ENCODE results near the gene SRD5A3. TPM values are rescaled to one million over a fixed set of nuclear protein-coding genes. Genes with fewer than 3 reads are reported as not detected.

SRD5A3 gene
- total RNA-seq = 2.7 TPM

- Histone ChIP-seq H3K4me3 (ENCODE audit: low read length) (peak within 1 kb of the TSS; percentile 66), H3K4me1 (ENCODE audit: insufficient read depth, low read length) (peaks cover 17% of the 10 kb centered on the region), H3K27me3 (ENCODE audit: insufficient read depth, low read length) (no peaks in the 10 kb centered on the region), H3K9me3 (ENCODE audit: low read depth, low read length) (no peaks in the 10 kb centered on the region)
These were observed at the start of gene SRD5A3 for GRCh38 chr4:55345980-55346850. Gene SRD5A3, plus strand, starts transcription at chr4:55346242. Its CDS starts 95 bp downstream, at chr4:55346337.

DNA sequence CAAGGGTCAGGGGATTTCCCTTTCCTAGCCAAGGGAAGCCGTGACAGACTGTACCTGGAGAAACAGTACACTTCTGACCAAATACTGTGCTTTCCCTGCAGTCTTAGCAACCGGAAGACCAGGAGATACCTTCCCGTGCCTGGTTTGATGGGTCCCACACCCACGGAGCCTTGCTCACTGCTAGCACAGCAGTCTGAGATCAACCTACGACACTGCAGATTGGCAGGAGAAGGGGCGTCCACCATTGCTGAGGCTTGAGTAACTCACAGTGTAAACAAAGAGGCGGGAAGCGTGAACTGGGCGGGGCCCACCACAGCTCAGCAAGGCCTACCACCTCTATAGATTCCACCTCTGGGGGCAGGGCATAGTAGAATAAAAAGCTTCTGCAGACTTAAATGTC lies 48.7 kb upstream of the SRD5A3 start:
- Histone ChIP-seq H3K9me3 (ENCODE audit: low read depth, low read length) (no peaks in the 10 kb centered on the region), H3K4me3 (ENCODE audit: low read length) (no peak overlapping the region), H3K4me1 (ENCODE audit: insufficient read depth, low read length) (no peaks in the 10 kb centered on the region), H3K27me3 (ENCODE audit: insufficient read depth, low read length) (no peaks in the 10 kb centered on the region)

- no peaks in the 10 kb centered on the region for H3K4me1 ChIP-seq (ENCODE audit: insufficient read depth, low read length)
- no peaks in the 10 kb centered on the region for H3K27me3 ChIP-seq (ENCODE audit: insufficient read depth, low read length)
- no peaks in the 10 kb centered on the region for H3K9me3 ChIP-seq (ENCODE audit: low read depth, low read length)
- no peak overlapping the region for H3K4me3 ChIP-seq (ENCODE audit: low read length)
These were observed 42.3 kb upstream of the SRD5A3 start for GRCh38 chr4:55303760-55304165.

- no peaks in the 10 kb centered on the region for H3K9me3 ChIP-seq (ENCODE audit: low read depth, low read length)
- no peaks in the 10 kb centered on the region for H3K4me1 ChIP-seq (ENCODE audit: insufficient read depth, low read length)
- H3K4me3 ChIP-seq (ENCODE audit: low read length) = no peak overlapping the region
- H3K27me3 ChIP-seq (ENCODE audit: insufficient read depth, low read length) = no peaks in the 10 kb centered on the region
These were observed 41.7 kb upstream of the SRD5A3 start for GRCh38 chr4:55304303-55304702.

GRCh38 chr4:55308071-55308470 lies 38.0 kb upstream of the SRD5A3 start:
- Histone ChIP-seq H3K4me1 (ENCODE audit: insufficient read depth, low read length) (no peaks in the 10 kb centered on the region), H3K27me3 (ENCODE audit: insufficient read depth, low read length) (no peaks in the 10 kb centered on the region), H3K4me3 (ENCODE audit: low read length) (no peak overlapping the region), H3K9me3 (ENCODE audit: low read depth, low read length) (no peaks in the 10 kb centered on the region)

GRCh38 chr4:55311792-55312488 lies 34.1 kb upstream of the SRD5A3 start:
- no peaks in the 10 kb centered on the region for H3K9me3 ChIP-seq (ENCODE audit: low read depth, low read length)
- no peaks in the 10 kb centered on the region for H3K27me3 ChIP-seq (ENCODE audit: insufficient read depth, low read length)
- H3K4me3 ChIP-seq (ENCODE audit: low read length) = no peak overlapping the region
- H3K4me1 ChIP-seq (ENCODE audit: insufficient read depth, low read length) = no peaks in the 10 kb centered on the region

- Histone ChIP-seq H3K4me1 (ENCODE audit: insufficient read depth, low read length) (no peaks in the 10 kb centered on the region), H3K4me3 (ENCODE audit: low read length) (no peak overlapping the region), H3K27me3 (ENCODE audit: insufficient read depth, low read length) (no peaks in the 10 kb centered on the region), H3K9me3 (ENCODE audit: low read depth, low read length) (no peaks in the 10 kb centered on the region)
These were observed 33.4 kb upstream of the SRD5A3 start for GRCh38 chr4:55312489-55313101.

GRCh38 chr4:55314141-55314820 lies 31.8 kb upstream of the SRD5A3 start:
- no peak overlapping the region for H3K4me3 ChIP-seq (ENCODE audit: low read length)
- H3K27me3 ChIP-seq (ENCODE audit: insufficient read depth, low read length) = no peaks in the 10 kb centered on the region
- no peaks in the 10 kb centered on the region for H3K4me1 ChIP-seq (ENCODE audit: insufficient read depth, low read length)
- H3K9me3 ChIP-seq (ENCODE audit: low read depth, low read length) = no peaks in the 10 kb centered on the region

GRCh38 chr4:55318175-55319129 lies 27.6 kb upstream of the SRD5A3 start:
- no peaks in the 10 kb centered on the region for H3K27me3 ChIP-seq (ENCODE audit: insufficient read depth, low read length)
- H3K4me3 ChIP-seq (ENCODE audit: low read length) = no peak overlapping the region
- no peaks in the 10 kb centered on the region for H3K4me1 ChIP-seq (ENCODE audit: insufficient read depth, low read length)
- H3K9me3 ChIP-seq (ENCODE audit: low read depth, low read length) = no peaks in the 10 kb centered on the region

DNA sequence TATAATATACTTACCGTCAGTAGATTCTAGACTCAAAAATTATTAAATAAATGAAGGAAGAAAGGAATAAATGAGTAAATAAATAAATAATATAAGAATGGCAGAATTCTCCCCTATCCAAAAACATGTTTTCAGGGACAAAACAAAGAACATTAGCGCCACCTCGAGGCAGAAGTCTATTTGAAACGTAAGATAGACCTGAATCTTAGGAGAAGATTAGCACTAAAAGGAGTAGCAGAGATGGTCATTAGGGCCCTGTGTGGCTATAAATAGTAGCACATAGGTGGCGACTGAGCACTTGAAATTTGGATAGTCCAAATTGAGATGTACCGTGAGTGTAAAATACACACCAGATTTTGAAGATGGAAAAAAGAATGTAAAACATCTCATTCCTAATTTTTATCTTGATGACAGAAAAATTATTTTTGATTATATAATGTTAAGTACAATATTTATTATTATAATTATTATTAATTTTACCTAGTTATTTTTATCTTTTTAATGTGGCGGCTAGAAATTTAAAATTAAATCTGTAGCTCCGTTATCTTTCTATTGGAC lies 24.3 kb upstream of the SRD5A3 start:
- H3K9me3 ChIP-seq (ENCODE audit: low read depth, low read length) = no peaks in the 10 kb centered on the region
- H3K4me3 ChIP-seq (ENCODE audit: low read length) = no peak overlapping the region
- H3K4me1 ChIP-seq (ENCODE audit: insufficient read depth, low read length) = no peaks in the 10 kb centered on the region
- H3K27me3 ChIP-seq (ENCODE audit: insufficient read depth, low read length) = no peaks in the 10 kb centered on the region

- no peaks in the 10 kb centered on the region for H3K4me1 ChIP-seq (ENCODE audit: insufficient read depth, low read length)
- no peak overlapping the region for H3K4me3 ChIP-seq (ENCODE audit: low read length)
- no peaks in the 10 kb centered on the region for H3K9me3 ChIP-seq (ENCODE audit: low read depth, low read length)
- no peaks in the 10 kb centered on the region for H3K27me3 ChIP-seq (ENCODE audit: insufficient read depth, low read length)
These were observed 22.7 kb upstream of the SRD5A3 start for GRCh38 chr4:55323375-55323774.

GRCh38 chr4:55326629-55327028 lies 19.4 kb upstream of the SRD5A3 start:
- Histone ChIP-seq H3K4me3 (ENCODE audit: low read length) (no peak overlapping the region), H3K9me3 (ENCODE audit: low read depth, low read length) (no peaks in the 10 kb centered on the region), H3K4me1 (ENCODE audit: insufficient read depth, low read length) (peaks cover 13% of the 10 kb centered on the region), H3K27me3 (ENCODE audit: insufficient read depth, low read length) (no peaks in the 10 kb centered on the region)

DNA sequence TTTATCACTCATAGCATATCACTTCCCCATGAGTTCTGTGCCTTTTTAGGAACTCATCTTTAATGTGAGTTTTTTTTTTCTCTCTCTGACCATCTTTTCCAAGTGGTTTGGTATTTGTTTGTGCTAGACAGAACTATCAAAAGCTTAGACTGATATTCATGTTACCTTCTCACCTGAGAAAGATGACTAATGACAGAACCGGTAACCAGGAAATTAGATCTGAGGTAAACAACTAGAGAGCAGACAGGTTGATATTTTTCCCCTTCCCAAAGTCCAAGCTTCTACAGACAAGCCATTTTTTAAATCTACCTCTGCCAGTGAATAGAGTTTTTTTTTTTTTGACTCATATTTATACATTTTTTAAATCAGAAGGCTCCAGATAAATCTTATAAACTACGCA lies 17.0 kb upstream of the SRD5A3 start:
- peaks cover 13% of the 10 kb centered on the region for H3K4me1 ChIP-seq (ENCODE audit: insufficient read depth, low read length)
- no peaks in the 10 kb centered on the region for H3K9me3 ChIP-seq (ENCODE audit: low read depth, low read length)
- no peak overlapping the region for H3K4me3 ChIP-seq (ENCODE audit: low read length)
- H3K27me3 ChIP-seq (ENCODE audit: insufficient read depth, low read length) = no peaks in the 10 kb centered on the region

- Histone ChIP-seq H3K4me3 (ENCODE audit: low read length) (no peak overlapping the region), H3K9me3 (ENCODE audit: low read depth, low read length) (no peaks in the 10 kb centered on the region), H3K27me3 (ENCODE audit: insufficient read depth, low read length) (no peaks in the 10 kb centered on the region), H3K4me1 (ENCODE audit: insufficient read depth, low read length) (peaks cover 13% of the 10 kb centered on the region)
These were observed 15.8 kb upstream of the SRD5A3 start for GRCh38 chr4:55330241-55330640.
